GM21423 (cell line): ENCODE data around the gene HTRA3.

Source experiments
- ATAC-seq: cut with Tn5 transposase; IDR thresholded peaks from one replicate; pipeline ENCODE4 v1.9.1; 2021; ENCODE audit warnings: mild to moderate bottlenecking, moderate library complexity; ENCODE audit not compliant: unreplicated experiment

The HTRA3 gene

GRCh38 chr4:8278421-8279287, 9.1 kb downstream of the HTRA3 start:
- no peak for ATAC-seq

GRCh38 chr4:8279321-8280157, 10.0 kb downstream of the HTRA3 start:
- ATAC-seq: no peak

- ATAC-seq: no peak
These were observed 10.8 kb downstream of the HTRA3 start for GRCh38 chr4:8280158-8280875.

GRCh38 chr4:8280876-8281440, 11.4 kb downstream of the HTRA3 start:
- ATAC-seq: no peak

GRCh38 chr4:8281519-8282133, 12.1 kb downstream of the HTRA3 start:
- no peak for ATAC-seq

GRCh38 chr4:8282134-8282641, 12.6 kb downstream of the HTRA3 start:
- no peak for ATAC-seq

- ATAC-seq: no peak
These were observed 13.2 kb downstream of the HTRA3 start for GRCh38 chr4:8282742-8283141.

- no peak for ATAC-seq
These were observed 13.6 kb downstream of the HTRA3 start for GRCh38 chr4:8283161-8283560.

GRCh38 chr4:8283631-8284121, 14.1 kb downstream of the HTRA3 start:
- ATAC-seq: no peak

GRCh38 chr4:8284391-8284790, 14.8 kb downstream of the HTRA3 start:
- no peak for ATAC-seq

- no peak for ATAC-seq
These were observed 15.8 kb downstream of the HTRA3 start for GRCh38 chr4:8285143-8285975.

GRCh38 chr4:8285976-8286718, 16.6 kb downstream of the HTRA3 start:
- ATAC-seq: no peak

- ATAC-seq: no peak
These were observed 17.3 kb downstream of the HTRA3 start for GRCh38 chr4:8286719-8287342.

GRCh38 chr4:8287343-8288280, 18.1 kb downstream of the HTRA3 start:
- ATAC-seq: no peak

- no peak for ATAC-seq
These were observed 19.7 kb downstream of the HTRA3 start for GRCh38 chr4:8289151-8289750.

GRCh38 chr4:8289956-8290700, 20.6 kb downstream of the HTRA3 start:
- no peak for ATAC-seq
